MCF 10A (cell line): Measurements from ENCODE around the gene TGM5. TPM values are rescaled to one million over a fixed set of nuclear protein-coding genes. Genes with fewer than 3 reads are reported as not detected.

Source experiments
- BruUV-seq: library from RNA; stranded (reverse); fragments of 400-500 nt; replicated peaks from 2 replicates; lab custom pipeline; 2021; lab: Mats Ljungman, UMichigan
- CTCF ChIA-PET: fragments of 300-600 bp; sonication (Branson Sonifier 250); formaldehyde crosslinking; extraction: SDS; loops from one replicate; lab custom pipeline; 2021; ENCODE audit warnings: antibody characterized with exemption, inconsistent platforms; lab: Yijun Ruan, JAX
- POLR2A ChIA-PET: fragments of 300-600, 350-650 bp; sonication (Branson Sonifier 250); formaldehyde crosslinking; extraction: SDS; loops from one replicate; lab custom pipeline; 2020; ENCODE audit warnings: antibody characterized with exemption, inconsistent platforms; lab: Yijun Ruan, JAX
- DNase-seq: peaks from one replicate; pipeline ENCODE4 v3.0.0-alpha.2; 2018; ENCODE audit not compliant: unreplicated experiment
- H3K27ac Mint-ChIP-seq: one replicate; pipeline ENCODE4 v1.8.0; 2022; ENCODE audit warnings: mild to moderate bottlenecking, low read depth, mixed read lengths; ENCODE audit not compliant: unreplicated experiment
- H3K27me3 Mint-ChIP-seq: one replicate; pipeline ENCODE4 v1.8.0; 2022; ENCODE audit warnings: mixed read lengths; ENCODE audit not compliant: insufficient read depth, unreplicated experiment
- H3K36me3 Mint-ChIP-seq: one replicate; pipeline ENCODE4 v1.8.0; 2022; ENCODE audit warnings: mild to moderate bottlenecking, moderate library complexity, mixed read lengths; ENCODE audit not compliant: insufficient read depth, unreplicated experiment
- H3K4me1 Mint-ChIP-seq: one replicate; pipeline ENCODE4 v1.8.0; 2022; ENCODE audit warnings: mixed read lengths; ENCODE audit not compliant: insufficient read depth, unreplicated experiment
- H3K4me3 Mint-ChIP-seq: one replicate; pipeline ENCODE4 v1.8.0; 2022; ENCODE audit warnings: mild to moderate bottlenecking, moderate library complexity, mixed read lengths; ENCODE audit not compliant: unreplicated experiment
- H3K9me3 Mint-ChIP-seq: one replicate; pipeline ENCODE4 v1.8.0; 2022; ENCODE audit warnings: mixed read lengths; ENCODE audit not compliant: unreplicated experiment
- intact Hi-C: fragments of 100-400 bp; cut with micrococcal nuclease; formaldehyde crosslinking; loops from 2 replicates; pipeline ENCODE4 v1.14.1; 2022
- total RNA-seq: library from RNA; stranded (reverse); gene quantifications from 2 replicates; pipeline ENCODE4 v1.2.3, GENCODE V29; 2022
- TF ChIP-seq, protein P1 (sequence below): fragments of 200-600 bp; IDR thresholded peaks from one replicate; pipeline ENCODE4 v1.8.0; 2022; ENCODE audit warnings: antibody characterized with exemption, mild to moderate bottlenecking; ENCODE audit not compliant: unreplicated experiment

TGM5 gene
- total RNA-seq, 1 experiment from 2014 or later: 0.12 TPM

DNA sequence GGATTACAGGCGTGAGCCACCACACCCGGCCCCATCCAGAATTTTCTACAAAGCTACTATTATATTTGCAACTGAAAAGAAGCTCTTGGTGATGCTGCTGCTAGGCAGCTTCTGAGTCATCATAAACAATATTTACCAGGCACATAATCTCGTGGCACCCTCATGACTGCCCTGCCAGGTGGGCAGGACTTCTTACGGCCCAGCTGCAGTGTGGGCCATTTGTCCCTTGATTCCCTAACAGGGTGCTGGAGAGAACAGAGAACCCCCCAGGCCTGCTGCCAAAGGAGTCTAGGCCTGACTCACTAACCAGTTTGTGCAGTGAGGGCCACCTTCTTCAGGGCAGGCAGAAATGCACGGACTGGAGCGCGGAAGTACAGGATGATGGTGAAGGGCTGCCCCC lies 50.8 kb downstream of the TGM5 start:
- H3K9me3 Mint-ChIP-seq: no peaks in the 10 kb centered on the region
- DNase-seq: no peak
- TF ChIP-seq, protein P1, sequence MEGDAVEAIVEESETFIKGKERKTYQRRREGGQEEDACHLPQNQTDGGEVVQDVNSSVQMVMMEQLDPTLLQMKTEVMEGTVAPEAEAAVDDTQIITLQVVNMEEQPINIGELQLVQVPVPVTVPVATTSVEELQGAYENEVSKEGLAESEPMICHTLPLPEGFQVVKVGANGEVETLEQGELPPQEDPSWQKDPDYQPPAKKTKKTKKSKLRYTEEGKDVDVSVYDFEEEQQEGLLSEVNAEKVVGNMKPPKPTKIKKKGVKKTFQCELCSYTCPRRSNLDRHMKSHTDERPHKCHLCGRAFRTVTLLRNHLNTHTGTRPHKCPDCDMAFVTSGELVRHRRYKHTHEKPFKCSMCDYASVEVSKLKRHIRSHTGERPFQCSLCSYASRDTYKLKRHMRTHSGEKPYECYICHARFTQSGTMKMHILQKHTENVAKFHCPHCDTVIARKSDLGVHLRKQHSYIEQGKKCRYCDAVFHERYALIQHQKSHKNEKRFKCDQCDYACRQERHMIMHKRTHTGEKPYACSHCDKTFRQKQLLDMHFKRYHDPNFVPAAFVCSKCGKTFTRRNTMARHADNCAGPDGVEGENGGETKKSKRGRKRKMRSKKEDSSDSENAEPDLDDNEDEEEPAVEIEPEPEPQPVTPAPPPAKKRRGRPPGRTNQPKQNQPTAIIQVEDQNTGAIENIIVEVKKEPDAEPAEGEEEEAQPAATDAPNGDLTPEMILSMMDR: no peak
- ChIA-PET CTCF (interaction anchor here (0.5 to 4.9 kb wide), 4 partner anchors 10 to 477 kb away, joined by 3 to 28 read pairs (median 6); no protein-coding TSS in a partner anchor), POLR2A (interaction anchor here (1.4 to 1.9 kb wide), 2 partner anchors 12 to 30 kb away, joined by 4 to 8 read pairs; partner anchors contain the start of gene CCNDBP1)
- H3K36me3 Mint-ChIP-seq: no peaks in the 10 kb centered on the region
- H3K4me3 Mint-ChIP-seq: no peak overlapping the region
- no peaks in the 10 kb centered on the region for H3K27me3 Mint-ChIP-seq
- BruUV-seq: no TSS peak
- H3K27ac Mint-ChIP-seq: no peak overlapping the region
- H3K4me1 Mint-ChIP-seq: peaks cover 6% of the 10 kb centered on the region
- intact Hi-C loops: no loop called here

DNA sequence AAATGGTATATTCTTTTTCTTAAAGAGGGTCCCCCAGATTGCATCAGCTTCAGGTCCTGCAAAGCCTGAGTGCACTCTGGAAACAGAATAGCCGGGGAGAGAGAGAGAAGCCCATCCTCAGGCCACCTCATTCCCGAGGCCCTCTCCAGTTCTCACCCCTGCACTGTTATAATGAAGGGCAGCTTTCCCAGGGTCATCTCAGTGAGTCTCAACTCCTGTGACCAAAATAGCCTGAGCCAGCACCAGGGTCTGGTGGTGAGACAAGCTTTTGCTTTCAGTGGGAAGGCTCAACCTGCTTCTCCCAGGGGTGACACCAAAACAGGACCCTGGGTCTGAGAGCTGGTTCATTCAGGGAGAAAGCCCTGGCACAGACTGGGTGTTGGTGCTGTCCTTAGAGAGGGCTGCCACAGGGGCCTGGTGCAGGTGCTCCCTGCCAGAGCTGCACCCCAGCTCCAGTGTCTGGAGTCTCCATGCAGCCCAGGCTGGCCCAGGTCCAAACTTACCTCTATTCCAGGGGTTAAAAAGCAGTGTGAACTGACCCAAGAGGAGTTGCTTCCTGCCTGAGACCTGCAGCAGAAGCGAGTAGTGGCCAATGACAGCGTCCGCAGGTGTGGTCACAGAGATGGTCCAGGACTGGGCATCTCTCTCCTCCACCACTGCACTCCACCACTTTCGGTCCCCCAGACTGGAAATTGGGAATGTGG lies 52.0 kb downstream of the TGM5 start:
- intact Hi-C loops: no loop called here
- ChIA-PET CTCF (interaction anchor here (0.5 to 2.7 kb wide), 4 partner anchors 10 to 71 kb away, joined by 3 to 12 read pairs (median 9); no protein-coding TSS in a partner anchor), POLR2A (interaction anchor here (0.9 to 1.4 kb wide), 2 partner anchors 10 to 29 kb away, joined by 3 to 4 read pairs; partner anchors contain the start of gene CCNDBP1)
- BruUV-seq: no TSS peak
- Mint-ChIP-seq H3K36me3 (no peaks in the 10 kb centered on the region), H3K9me3 (no peaks in the 10 kb centered on the region), H3K27ac (no peak overlapping the region), H3K4me1 (no peaks in the 10 kb centered on the region), H3K27me3 (no peaks in the 10 kb centered on the region), H3K4me3 (no peak overlapping the region)
- no peak for DNase-seq
- TF ChIP-seq, protein P1: no peak

DNA sequence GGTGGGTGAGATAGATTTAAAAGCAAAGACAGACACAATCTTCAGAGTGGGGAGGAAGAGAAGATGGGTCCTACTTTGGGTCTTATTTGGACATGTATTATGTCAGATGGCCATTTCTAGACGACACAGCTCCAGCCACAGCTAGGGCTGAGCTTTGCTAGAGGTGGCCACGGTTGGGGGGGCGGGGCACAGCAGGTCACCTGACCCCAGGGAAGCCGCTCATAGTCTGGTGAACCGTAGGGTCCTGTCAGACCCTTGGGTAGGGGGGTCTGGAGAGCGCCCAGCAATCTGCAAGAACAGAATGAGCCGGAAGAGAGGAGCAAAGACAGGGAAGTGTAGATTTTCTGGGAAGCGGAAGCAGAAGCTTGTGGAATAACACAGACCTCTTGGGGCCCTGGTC lies 52.6 kb downstream of the TGM5 start:
- intact Hi-C loops: no loop called here
- ChIA-PET CTCF (interaction anchor here (1.1 to 2.7 kb wide), 3 partner anchors 10 to 71 kb away, joined by 8 to 12 read pairs (median 10); no protein-coding TSS in a partner anchor), POLR2A (interaction anchor here (0.9 kb wide), 1 partner anchor 10 kb away, joined by 3 read pairs; no protein-coding TSS in a partner anchor)
- no peak for DNase-seq
- BruUV-seq: no TSS peak
- Mint-ChIP-seq H3K9me3 (no peaks in the 10 kb centered on the region), H3K4me3 (no peak overlapping the region), H3K4me1 (no peaks in the 10 kb centered on the region), H3K36me3 (no peaks in the 10 kb centered on the region), H3K27ac (no peak overlapping the region), H3K27me3 (no peaks in the 10 kb centered on the region)
- TF ChIP-seq, protein P1: no peak

DNA sequence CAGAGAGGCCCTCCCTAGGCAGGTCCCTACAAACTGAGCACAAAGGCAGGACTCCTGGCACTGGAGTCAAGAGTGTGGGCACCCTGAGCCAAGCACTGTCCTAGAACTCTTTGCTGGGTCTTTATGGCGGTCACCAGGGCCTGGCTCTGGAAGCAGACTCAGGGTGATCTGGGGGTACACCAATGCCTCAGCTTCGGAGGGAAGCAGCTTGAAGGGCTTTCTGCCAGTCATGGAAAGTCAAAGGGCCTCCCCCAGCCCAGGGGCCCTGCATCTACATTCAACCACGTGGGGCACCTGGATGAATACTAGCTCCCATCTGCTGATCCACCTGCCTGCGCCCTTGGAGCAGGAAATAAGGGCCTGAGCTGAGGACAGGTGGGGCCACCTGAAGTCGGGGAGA lies 53.3 kb downstream of the TGM5 start:
- H3K36me3 Mint-ChIP-seq: no peaks in the 10 kb centered on the region
- TF ChIP-seq, protein P1: no peak
- BruUV-seq: no TSS peak
- H3K4me3 Mint-ChIP-seq: no peak overlapping the region
- no peaks in the 10 kb centered on the region for H3K9me3 Mint-ChIP-seq
- H3K4me1 Mint-ChIP-seq: no peaks in the 10 kb centered on the region
- no peak overlapping the region for H3K27ac Mint-ChIP-seq
- no peak for DNase-seq
- POLR2A ChIA-PET: interaction anchor here (1.1 kb wide), 1 partner anchor 30 kb away, joined by 5 read pairs; no protein-coding TSS in a partner anchor
- CTCF ChIA-PET: interaction anchor here (2.0 to 2.7 kb wide), 2 partner anchors 9 to 72 kb away, joined by 10 to 12 read pairs; no protein-coding TSS in a partner anchor
- intact Hi-C loops: no loop called here
- no peaks in the 10 kb centered on the region for H3K27me3 Mint-ChIP-seq
